ENCODE data around the gene SOX18.

- TF ChIP-seq CTCF (IDR thresholded peaks at IDR 0.05) (no peak), EP300 (IDR thresholded peaks at IDR 0.05) (no peak), POLR2A (IDR thresholded peaks at IDR 0.05) (no peak), POLR2AphosphoS5 (IDR thresholded peaks at IDR 0.05) (no peak)
Observed at GRCh38 chr20:64077541-64077875, 28.1 kb upstream of the SOX18 start.

Data from gastroesophageal sphincter (tissue), 3 donors.